Measurements from ENCODE around the gene HTD2. TPM values are rescaled to one million over a fixed set of nuclear protein-coding genes. Genes with fewer than 3 reads are reported as not detected.
A peak's percentile ranks its signal among the peaks of the same experiment; 100 is the strongest.

Gene HTD2
- total and polyA plus RNA-seq, 2 of the 4 experiments (the other 2 are of a cell fraction), result 6.4 to 13.3 TPM

GRCh38 chr3:58366699-58367098 lies 60.4 kb downstream of the HTD2 start:
- peak; percentile 49; the same call in 1 of the 2 replicates for ATAC-seq (ENCODE audit: low read depth)
- Histone ChIP-seq H2AFZ (replicated peaks; ENCODE audit: low read length, poor library complexity) (no peak overlapping the region), H3K56ac (ENCODE audit: extremely low read depth, insufficient read depth, low read length) (no peak overlapping the region), H3K9me3 (ENCODE audit: control insufficient read depth, insufficient read depth, low read length) (no peaks in the 10 kb centered on the region), H2BK5ac (ENCODE audit: low read depth, low read length, poor library complexity, severe bottlenecking) (no peak overlapping the region), H2BK15ac (ENCODE audit: low read depth, low read length) (no peak overlapping the region), H3K14ac (replicated peaks; ENCODE audit: low read depth, low read length) (no peak overlapping the region), H3K27ac (ENCODE audit: insufficient read depth, low read length) (no peak overlapping the region), H3K4me3 (ENCODE audit: insufficient read depth, low read depth, low read length) (no peak overlapping the region), H3K9me1 (ENCODE audit: insufficient read depth, low read length) (peaks cover 6% of the 10 kb centered on the region; the same call in 1 of the 2 replicates), H2BK20ac (ENCODE audit: low read depth, low read length) (no peak overlapping the region), H2AK5ac (ENCODE audit: low read depth, low read length) (no peak overlapping the region), H4K20me1 (ENCODE audit: insufficient read depth, low read length) (peaks cover 13% of the 10 kb centered on the region; the same call in 1 of the 2 replicates), H4K5ac (ENCODE audit: low read depth, low read length) (no peak overlapping the region), H3K27me3 (ENCODE audit: control insufficient read depth, insufficient read depth, low read length) (no peaks in the 10 kb centered on the region), H3K36me3 (ENCODE audit: control insufficient read depth, insufficient read depth, low read length) (peaks cover 8% of the 10 kb centered on the region; the same call in 1 of the 2 replicates), H3K18ac (ENCODE audit: low read depth, low read length) (no peak overlapping the region), H3K4ac (ENCODE audit: low read depth, low read length) (no peak overlapping the region), H4K8ac (ENCODE audit: low read depth in 2 of 2, low read length in 2 of 2) (no peak overlapping the region), H2BK120ac (ENCODE audit: low read depth, low read length) (no peak overlapping the region), H2AK9ac (replicated peaks; ENCODE audit: low read depth, low read length, poor library complexity) (no peak overlapping the region), H3K23ac (ENCODE audit: low read depth, low read length) (no peak overlapping the region; the same call in 1 of the 2 replicates), H3K4me1 (ENCODE audit: control insufficient read depth, insufficient read depth, low read length) (no peaks in the 10 kb centered on the region), H3K79me1 (ENCODE audit: low read depth in 1 of 2, low read length in 2 of 2) (peaks cover 19 to 32% of the 10 kb centered on the region in 2 experiments), H4K91ac (ENCODE audit: insufficient read depth, low read depth, low read length) (no peak overlapping the region), H3K9ac (ENCODE audit: low read depth, low read length) (no peak overlapping the region), H3K4me2 (ENCODE audit: low read depth, low read length) (no peak overlapping the region)
- intact Hi-C loops (cut with micrococcal nuclease), result no loop called here
- peak; percentile 34 for DNase-seq
- in situ Hi-C loops (cut with MboI; ENCODE audit: low sequenced_read_pairs), result no loop called here
- no TSS peak for BruUV-seq (replicated peaks)
- ChIA-PET POLR2A (ENCODE audit: unreplicated experiment) (no interaction called here), CTCF (no interaction called here)
- dilution Hi-C loops (cut with HindIII; ENCODE audit: low sequenced_read_pairs, unreplicated experiment), result no loop called here
- no peak for TF ChIP-seq CEBPB (IDR thresholded peaks at IDR 0.05; ENCODE audit: low read depth, low read length)
- no peak for TF ChIP-seq MAZ (IDR thresholded peaks at IDR 0.05; ENCODE audit: borderline replicate concordance, low read depth, low read length)
- no peak for TF ChIP-seq CHD1 (IDR thresholded peaks at IDR 0.05; ENCODE audit: low read depth, low read length)
- no peak for TF ChIP-seq RFX5 (IDR thresholded peaks at IDR 0.05; ENCODE audit: low read depth, low read length)
- no peak for TF ChIP-seq RCOR1 (IDR thresholded peaks at IDR 0.05; ENCODE audit: insufficient replicate concordance, low read length)
- TF ChIP-seq NFE2L2 (IDR thresholded peaks at IDR 0.05; ENCODE audit: low read depth, low read length), result no peak
- no peak for TF ChIP-seq MAFK (IDR thresholded peaks at IDR 0.05; ENCODE audit: low read depth, low read length)
- TF ChIP-seq USF2 (IDR thresholded peaks at IDR 0.05; ENCODE audit: low read depth, low read length), result no peak
- no peak for TF ChIP-seq CTCF (conservative IDR thresholded peaks at IDR 0.05; ENCODE audit: low read depth, low read length)
- no peak for TF ChIP-seq ELK1 (IDR thresholded peaks at IDR 0.05; ENCODE audit: borderline replicate concordance, low read depth, low read length)
- WGBS, 2 experiments (ENCODE audit: extremely low coverage in 2 of 2, insufficient read length in 1 of 2), result no CpG with 5 or more reads among the region's 1 CpG

Measured in IMR-90 (cell line).